Pancreas (tissue), 10 donors: ENCODE measurements around the gene ALK. TPM values are rescaled to one million over a fixed set of nuclear protein-coding genes. Genes with fewer than 3 reads are reported as not detected.
A peak's percentile ranks its signal among the peaks of the same experiment; 100 is the strongest.

Experiments
- ATAC-seq, 4 donors: fragments of 200-7000 bp; cut with Tn5 transposase; one replicate each; pipeline versions ENCODE4 v1.8.0 to v1.9.1; 2020; ENCODE audit warnings: mild to moderate bottlenecking in 4 of 4, moderate library complexity in 4 of 4
- DNase-seq, 6 donors: peaks; one replicate each; pipeline ENCODE4 v3.0.0-alpha.2; 2020
- FAIRE-seq: peaks from 2 replicates; lab custom pipeline; 2012; peaks lifted over from hg19 to GRCh38; lab: Jason Lieb, UNC
- H3K27ac ChIP-seq, 4 donors: fragments of 200-600 bp; sonication (generic); 1 replicate in 3 of 4; 2 replicates in 1 of 4; pipeline versions ENCODE4 v1.5.0 to v1.8.0; 2020
- H3K27me3 ChIP-seq, 4 donors: fragments of 200-600 bp; one replicate each; pipeline ENCODE4 v1.8.0; 2021
- H3K36me3 ChIP-seq, 3 donors: fragments of 200-600 bp; sonication (generic) in 1 of 3; one replicate each; pipeline versions ENCODE4 v1.5.0 to v1.8.0; 2020 to 2021
- H3K4me1 ChIP-seq, 3 donors: fragments of 200-600 bp; one replicate each; pipeline ENCODE4 v1.8.0; 2021
- H3K4me3 ChIP-seq, 4 donors: fragments of 200-600 bp; sonication (generic) in 2 of 4; one replicate each; pipeline versions ENCODE4 v1.5.0 to v1.8.0; 2020 to 2021
- H3K9me3 ChIP-seq, 4 donors: fragments of 200-600 bp; one replicate each; pipeline ENCODE4 v1.8.0; 2021
- CTCF ChIP-seq, 4 donors: fragments of 200-600 bp; sonication (generic) in 3 of 4; IDR thresholded peaks; one replicate each; pipeline versions ENCODE4 v1.5.0 to v1.8.0; 2021; ENCODE audit warnings: antibody characterized with exemption in 4 of 4
- WGBS, 2 donors: extraction: QIAGEN DNeasy Blood & Tissue Kit; methylation state at CpG; one replicate each; pipeline ENCODE4 v1.1.7; 2013; 5-methylcytosine and 5-hydroxymethylcytosine counted together
- intact Hi-C, 3 donors: fragments of 100-400 bp; cut with DNase I; formaldehyde crosslinking; loops; one replicate each; pipeline versions ENCODE4 v1.11.1 to v1.14.2; 2022
- polyA plus RNA-seq, 2 donors: library from polyadenylated mRNA; stranded (reverse); fragments of 200-250 nt; gene quantifications; one replicate each; pipeline ENCODE4 v1.2.3, GENCODE V29; 2013
- total RNA-seq, 6 donors: library from RNA; stranded (reverse); fragmentation: NEBNext Ultra II Directional in 4 of 6; extraction: Animal tissue kit (Norgen Biotek cat#: 25700) in 4 of 6; gene quantifications; one replicate each; pipeline versions ENCODE4 v1.2.1 to v1.2.4, GENCODE V29; 2021 to 2023
- donor health status: healthy with polysubstance abuse.
- donor health status: DM: no; HTN: no; CAD: no; lungs with moderate emphysema.
- donor health status: DM: no; HTN: no; CAD: no.
- donor health status: control.
- donor health status: control.
- donor health status: Bipolar disorder and iron deficiency.
- donor health status: DM: yes; HTN: yes; CAD: no.
- donor health status: DM: no; HTN: no; CAD: no.
- donor health status: DM: no; HTN: no; CAD: no.
- donor health status: DM: yes; HTN: yes; CAD: no.

ALK gene
- total and polyA plus RNA-seq, 8 donors: 0.05 to 0.17 (median 0.09) TPM; not detected in 2

- 77 to 78% methylated on average over 2 of the region's 2 CpGs for WGBS, 2 donors
- DNase-seq (no peak), ATAC-seq (no peak), FAIRE-seq (no peak)
- H3K9me3 ChIP-seq: no peaks in the 10 kb centered on the region
- no peak overlapping the region for H3K4me3 ChIP-seq
- intact Hi-C loops: no loop called here
- H3K36me3 ChIP-seq: no peaks in the 10 kb centered on the region
- peaks cover 22 to 26% (median 24%) of the 10 kb centered on the region in 3 donors for H3K4me1 ChIP-seq
- no peak for TF ChIP-seq CTCF (IDR thresholded peaks at IDR 0.05)
- no peak overlapping the region for H3K27ac ChIP-seq
- H3K27me3 ChIP-seq: no peaks in the 10 kb centered on the region
Measured at GRCh38 chr2:29394981-29395350, 526.4 kb downstream of the ALK start.

GRCh38 chr2:29394311-29394980 lies 526.9 kb downstream of the ALK start:
- H3K36me3 ChIP-seq: no peaks in the 10 kb centered on the region
- DNase-seq (no peak), FAIRE-seq (no peak), ATAC-seq (no peak)
- no peak overlapping the region for H3K27ac ChIP-seq
- H3K27me3 ChIP-seq: no peaks in the 10 kb centered on the region
- H3K4me3 ChIP-seq: no peak overlapping the region
- 88 to 89% methylated on average over 1 of the region's 1 CpG for WGBS, 2 donors
- intact Hi-C loops: no loop called here
- no peak for TF ChIP-seq CTCF (IDR thresholded peaks at IDR 0.05)
- H3K4me1 ChIP-seq: peaks cover 22 to 26% (median 24%) of the 10 kb centered on the region in 3 donors
- no peaks in the 10 kb centered on the region for H3K9me3 ChIP-seq

- no peak for TF ChIP-seq CTCF (IDR thresholded peaks at IDR 0.05)
- Histone ChIP-seq H3K4me3 (no peak overlapping the region), H3K9me3 (no peaks in the 10 kb centered on the region), H3K27me3 (no peaks in the 10 kb centered on the region), H3K27ac (no peak overlapping the region), H3K4me1 (peaks cover 16 to 21% (median 19%) of the 10 kb centered on the region in 3 donors), H3K36me3 (no peaks in the 10 kb centered on the region)
- FAIRE-seq (no peak), ATAC-seq (peak in 1 of 4 donors; percentile 12), DNase-seq (no peak)
- 48 to 54% methylated on average over 1 of the region's 1 CpG for WGBS, 2 donors
- intact Hi-C loops: no loop called here
Measured at GRCh38 chr2:29393676-29394075, 527.7 kb downstream of the ALK start.

GRCh38 chr2:29392774-29393173 lies 528.6 kb downstream of the ALK start:
- Histone ChIP-seq H3K27me3 (no peaks in the 10 kb centered on the region), H3K36me3 (no peaks in the 10 kb centered on the region), H3K9me3 (no peaks in the 10 kb centered on the region), H3K4me3 (no peak overlapping the region), H3K27ac (no peak overlapping the region), H3K4me1 (peaks cover 9 to 13% (median 12%) of the 10 kb centered on the region in 3 donors)
- 70 to 75% methylated on average over 2 of the region's 2 CpGs for WGBS, 2 donors
- DNase-seq: no peak
- TF ChIP-seq CTCF (IDR thresholded peaks at IDR 0.05): no peak
- FAIRE-seq: no peak
- intact Hi-C loops: no loop called here
- no peak for ATAC-seq

- no peak for ATAC-seq
- H3K36me3 ChIP-seq: no peaks in the 10 kb centered on the region
- no peaks in the 10 kb centered on the region for H3K27me3 ChIP-seq
- intact Hi-C loops: no loop called here
- WGBS, 2 donors: 46 to 47% methylated on average over 7 of the region's 7 CpGs
- H3K27ac ChIP-seq: no peak overlapping the region
- no peak for TF ChIP-seq CTCF (IDR thresholded peaks at IDR 0.05)
- H3K9me3 ChIP-seq: no peaks in the 10 kb centered on the region
- no peak for DNase-seq
- H3K4me1 ChIP-seq: peaks cover 0 to 4% (median 3%) of the 10 kb centered on the region in 3 donors
- FAIRE-seq: no peak
- H3K4me3 ChIP-seq: no peak overlapping the region
Measured at GRCh38 chr2:29390136-29390535, 531.2 kb downstream of the ALK start.
